AML-193 (cell line): ENCODE results near the gene RNF5.
"Not testable (repeated sequence)": the region's sequence is repeated elsewhere in the genome, so short reads cannot be mapped to it uniquely, and the experiment has no call there.

Experiments used
- DNase-seq, 2 experiments: peaks; one replicate each; lab custom pipeline; 2025; lab: John Stamatoyannopoulos, UW

Gene RNF5

DNA sequence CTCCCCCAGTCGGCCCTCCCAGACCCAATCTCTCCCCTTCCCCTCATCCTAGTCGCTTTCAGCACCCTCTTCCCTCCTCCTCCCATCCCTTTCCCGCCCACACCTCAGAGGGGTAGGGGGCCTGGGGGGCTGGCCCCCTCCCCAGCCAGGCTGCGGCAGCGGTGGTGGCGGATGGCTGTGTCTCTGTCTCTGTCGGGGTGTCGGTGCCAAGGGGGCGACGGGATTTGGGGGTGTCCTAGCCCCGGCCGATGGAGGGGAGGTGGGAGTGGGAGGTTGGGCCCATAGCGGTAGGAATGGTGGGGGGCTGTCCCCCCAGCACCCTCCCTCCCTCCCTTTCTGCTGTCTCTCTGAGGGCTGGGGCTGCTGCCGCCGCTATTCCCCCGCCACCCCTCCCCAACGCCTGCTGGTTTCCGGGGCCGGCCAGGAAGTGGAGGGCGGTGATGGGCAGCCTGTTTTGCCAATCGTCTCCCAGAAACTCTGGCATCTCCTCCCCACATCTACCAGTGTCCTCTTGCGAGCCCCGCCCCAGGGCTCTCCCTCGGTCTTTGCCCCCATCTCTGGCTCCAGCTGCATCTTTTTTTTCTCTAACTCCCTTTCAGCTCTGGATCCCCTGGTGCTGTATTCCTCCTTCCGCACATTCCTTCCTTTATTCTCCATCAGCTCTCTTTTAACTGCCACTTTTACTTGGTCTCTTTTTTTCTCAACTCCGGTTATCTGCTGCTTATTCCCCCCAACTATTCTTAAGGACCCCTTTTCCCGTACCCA is 2.3 kb upstream of the RNF5 start, which contains the start of gene AGPAT1:
Gene AGPAT1 (minus strand): TSS at position 374 of the 765 bp plus-strand sequence. CDS start 4,588 bp downstream, outside the sequence.
- DNase-seq, result peak; percentile 93 to 94

GRCh38 chr6:32176476-32177182 is 1.6 kb upstream of the RNF5 start:
- no peak for DNase-seq

DNA sequence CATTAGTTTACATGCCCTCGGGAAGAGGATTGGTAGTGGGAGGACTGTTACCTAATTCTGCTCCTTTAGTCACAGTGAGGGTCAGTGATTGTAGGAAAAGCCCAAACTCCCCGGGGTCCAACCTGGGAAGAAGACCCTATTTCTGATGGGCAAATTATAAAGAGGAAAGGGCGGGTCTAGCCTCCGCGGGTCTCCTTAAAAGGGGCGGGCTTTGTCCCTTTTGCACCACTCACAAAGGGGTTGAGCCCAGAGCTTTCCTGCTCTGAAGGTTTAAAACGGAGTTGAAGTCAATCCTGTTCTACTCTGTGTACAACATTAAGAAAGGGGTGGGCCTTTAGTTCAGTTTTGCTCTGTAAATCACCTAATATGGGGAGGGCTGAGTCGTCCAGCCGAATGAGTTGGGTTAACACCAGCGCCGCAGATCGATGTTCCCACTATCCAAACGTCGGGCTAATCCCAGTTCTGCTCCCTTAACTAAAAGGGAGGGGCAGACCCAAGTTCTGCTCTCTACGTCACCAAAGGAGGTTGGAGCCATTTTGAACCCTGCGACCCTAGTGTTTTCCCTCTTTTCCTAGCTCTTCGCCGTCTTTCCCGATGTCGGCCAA is 920 bp upstream of the RNF5 start:
- DNase-seq, result peak; percentile 55 to 59

DNA sequence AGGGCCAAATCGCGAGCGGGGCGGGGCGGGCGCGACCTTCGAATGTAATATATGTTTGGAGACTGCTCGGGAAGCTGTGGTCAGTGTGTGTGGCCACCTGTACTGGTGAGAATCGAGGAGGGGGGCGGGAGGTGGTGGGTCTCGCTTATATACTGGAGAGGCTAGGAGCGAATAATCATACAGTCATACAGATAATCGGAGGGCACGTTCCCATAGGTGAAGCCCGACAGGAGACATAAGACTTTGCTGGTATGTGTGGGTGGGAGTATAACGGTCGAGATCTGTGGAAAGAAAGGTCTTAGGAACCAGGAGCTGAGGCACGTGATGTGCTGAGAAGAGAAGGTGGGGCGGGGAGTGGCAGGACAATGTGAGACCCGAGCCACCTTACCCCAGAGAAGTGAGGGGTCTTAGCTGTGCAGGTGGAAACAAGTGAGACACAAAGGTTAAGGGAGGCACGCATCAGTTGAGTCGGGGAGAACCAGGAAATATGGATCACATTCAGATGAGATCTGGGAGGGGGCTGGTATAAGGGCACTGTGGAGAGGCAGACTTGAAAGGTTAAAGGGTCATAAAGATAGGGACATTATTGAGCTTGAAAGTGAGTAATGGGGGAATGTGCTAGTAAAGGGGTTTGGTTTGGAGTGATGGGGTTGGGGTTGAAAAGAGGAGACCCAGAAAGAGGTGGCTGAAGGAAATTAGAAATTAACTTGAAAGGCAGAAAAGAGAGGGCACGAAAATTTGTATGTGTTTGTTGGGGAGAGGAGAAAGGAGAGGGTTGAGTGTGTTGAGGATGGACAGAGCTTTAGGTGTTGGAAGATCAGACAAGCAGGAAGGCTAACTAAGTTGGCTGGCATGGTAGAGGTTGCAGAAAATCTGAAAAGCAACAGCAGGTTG is 589 bp downstream of the RNF5 start:
- no peak for DNase-seq

DNA sequence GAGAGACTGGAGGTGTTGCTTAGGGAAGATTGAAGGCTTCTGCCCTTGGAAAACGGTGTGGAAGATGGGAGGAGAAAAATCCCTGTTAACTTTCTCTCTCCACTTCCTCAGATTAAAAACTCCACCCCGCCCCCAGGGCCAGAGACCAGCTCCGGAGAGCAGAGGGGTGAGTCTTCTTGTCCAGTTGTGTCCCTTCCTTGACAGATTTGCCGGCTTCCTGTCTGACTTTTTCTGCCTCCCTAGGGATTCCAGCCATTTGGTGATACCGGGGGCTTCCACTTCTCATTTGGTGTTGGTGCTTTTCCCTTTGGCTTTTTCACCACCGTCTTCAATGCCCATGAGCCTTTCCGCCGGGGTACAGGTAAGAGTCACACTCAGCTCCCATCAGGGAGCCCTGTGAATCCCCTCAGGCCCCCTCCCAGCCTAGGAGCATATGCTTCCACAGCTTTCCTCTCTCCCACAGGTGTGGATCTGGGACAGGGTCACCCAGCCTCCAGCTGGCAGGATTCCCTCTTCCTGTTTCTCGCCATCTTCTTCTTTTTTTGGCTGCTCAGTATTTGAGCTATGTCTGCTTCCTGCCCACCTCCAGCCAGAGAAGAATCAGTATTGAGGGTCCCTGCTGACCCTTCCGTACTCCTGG is 1.7 kb downstream of the RNF5 start:
- no peak for DNase-seq

- no peak for DNase-seq
These were observed 3.0 kb downstream of the RNF5 start for GRCh38 chr6:32181148-32181702.

DNA sequence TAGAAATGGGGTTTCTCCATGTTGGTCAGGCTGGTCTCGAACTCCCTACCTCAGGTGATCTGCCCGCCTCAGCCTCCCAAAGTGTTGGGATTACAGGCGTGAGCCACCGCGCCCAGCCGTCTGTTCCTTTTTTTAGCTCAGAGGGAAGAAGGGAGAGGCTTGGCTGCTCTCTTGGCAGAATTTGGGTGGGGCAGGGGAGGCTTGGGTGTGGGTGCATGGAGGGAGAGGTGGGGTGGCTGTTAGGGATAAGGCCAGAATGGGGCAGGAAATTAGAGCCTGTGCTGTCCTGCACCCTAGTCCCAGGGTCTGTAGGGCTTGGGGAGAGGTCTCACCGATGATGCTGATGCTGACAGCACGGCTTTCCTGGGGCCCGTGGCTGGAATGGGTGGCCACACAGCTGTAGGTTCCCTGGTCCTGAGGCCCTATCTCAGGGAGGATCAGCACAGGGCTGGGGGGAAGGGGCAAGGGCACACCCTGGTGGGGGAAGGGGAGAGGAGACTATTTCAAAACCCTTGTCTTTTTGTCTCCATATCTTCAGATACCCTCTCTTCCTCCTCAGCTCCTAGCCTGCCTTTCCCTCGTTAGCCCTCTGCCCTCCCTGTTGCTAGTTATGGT is 3.8 kb downstream of the RNF5 start:
- DNase-seq, result no peak

- no peak for DNase-seq
These were observed 4.4 kb downstream of the RNF5 start for GRCh38 chr6:32182555-32182981.

GRCh38 chr6:32183030-32183429 is 4.8 kb downstream of the RNF5 start:
- DNase-seq, result no peak

DNA sequence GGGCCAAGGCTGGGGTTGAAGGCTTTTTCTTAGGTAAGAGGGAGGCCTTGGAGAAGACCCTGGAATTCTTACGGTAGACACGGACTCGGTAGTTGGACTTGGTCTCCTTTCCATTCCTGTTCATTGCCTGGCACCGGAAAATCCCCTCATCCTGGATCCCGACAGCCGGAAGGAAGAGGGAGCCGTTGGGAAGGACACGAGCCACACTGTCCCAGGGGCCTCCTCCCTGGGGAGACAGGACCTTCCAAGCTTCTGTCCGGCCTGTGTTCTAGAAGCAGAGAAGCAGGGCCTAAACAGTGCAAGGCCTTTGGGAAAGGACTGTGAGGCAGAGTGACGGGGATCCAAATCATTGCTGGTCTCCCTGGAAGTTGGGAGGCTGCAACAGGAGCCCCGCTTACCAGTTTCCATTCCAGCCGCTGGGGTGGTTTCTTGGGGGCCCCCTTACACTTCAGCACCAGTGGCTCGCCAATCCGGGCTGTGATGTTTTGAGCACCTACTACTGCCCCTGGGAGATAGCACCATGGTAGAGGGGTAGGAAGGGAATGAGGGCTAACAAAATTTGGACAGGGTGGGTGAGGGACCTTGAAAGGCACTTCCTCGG is 5.4 kb downstream of the RNF5 start:
- no peak for DNase-seq

DNA sequence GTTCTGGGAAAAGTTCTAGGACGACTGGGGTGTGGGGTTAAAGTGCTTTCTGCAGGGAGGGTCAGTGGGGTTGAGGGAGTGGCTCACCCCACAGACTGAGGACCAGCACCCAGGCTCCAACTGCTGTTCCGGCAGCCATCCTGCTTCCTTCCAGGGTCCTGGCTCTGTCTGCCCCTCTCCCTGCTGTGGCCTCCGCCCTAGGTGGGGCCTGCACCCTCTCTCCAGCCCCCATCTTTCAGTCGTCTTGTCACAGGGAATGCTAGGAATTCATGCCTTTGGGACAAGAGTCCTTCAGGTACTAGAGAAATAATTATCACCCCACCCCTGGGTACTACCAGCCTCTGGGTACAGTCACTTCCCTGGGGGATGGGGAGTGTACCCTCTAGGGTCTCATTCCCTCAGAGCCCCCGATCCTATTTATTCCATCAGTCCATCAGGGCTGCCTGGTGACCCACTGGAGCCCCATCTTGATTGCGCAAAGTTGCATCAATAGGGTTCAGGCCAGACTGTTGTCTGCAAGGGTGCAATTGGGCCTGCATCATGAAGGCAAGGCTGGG is 6.0 kb downstream of the RNF5 start, which contains the start of gene AGER:
Gene AGER (minus strand): TSS at position 170 of the 557 bp plus-strand sequence. CDS start 31 bp downstream, at position 139.
- no peak for DNase-seq

- DNase-seq, result not testable (repeated sequence)
These were observed 7.5 kb downstream of the RNF5 start for GRCh38 chr6:32185681-32186131.

DNA sequence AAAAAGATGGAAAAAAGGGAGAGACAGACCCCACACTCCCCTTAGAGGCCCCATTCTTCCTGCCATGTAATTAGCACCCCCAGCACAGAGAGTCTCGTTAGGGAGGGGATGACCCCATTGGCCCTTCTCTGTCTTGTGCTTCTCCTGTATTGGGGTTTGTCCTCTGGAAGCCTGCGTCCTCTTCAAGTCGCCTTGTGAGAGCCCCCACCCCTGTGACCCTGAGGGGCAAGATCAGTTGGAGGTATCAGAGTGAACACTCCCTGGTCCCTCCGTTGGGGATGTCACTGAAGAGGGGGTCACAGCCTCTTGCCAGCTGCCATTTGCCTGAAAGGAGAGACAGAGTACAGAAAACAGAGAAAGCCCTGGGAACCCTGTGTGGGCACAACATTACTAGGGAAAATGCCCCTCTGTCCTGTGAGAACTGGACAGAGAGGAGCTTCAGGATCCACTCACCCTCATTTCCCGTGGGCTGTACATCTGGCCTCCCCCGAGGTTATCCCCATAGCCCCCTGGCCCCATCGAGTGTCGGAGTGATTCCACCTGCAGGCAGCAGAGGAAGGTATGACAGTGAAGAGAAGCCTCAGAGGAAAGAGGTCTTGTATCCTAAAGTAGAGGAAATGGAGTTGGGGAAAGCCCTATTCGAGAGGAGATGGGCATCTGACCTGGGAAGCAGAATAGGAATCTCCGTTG is 8.1 kb downstream of the RNF5 start:
- not testable (repeated sequence) for DNase-seq

DNA sequence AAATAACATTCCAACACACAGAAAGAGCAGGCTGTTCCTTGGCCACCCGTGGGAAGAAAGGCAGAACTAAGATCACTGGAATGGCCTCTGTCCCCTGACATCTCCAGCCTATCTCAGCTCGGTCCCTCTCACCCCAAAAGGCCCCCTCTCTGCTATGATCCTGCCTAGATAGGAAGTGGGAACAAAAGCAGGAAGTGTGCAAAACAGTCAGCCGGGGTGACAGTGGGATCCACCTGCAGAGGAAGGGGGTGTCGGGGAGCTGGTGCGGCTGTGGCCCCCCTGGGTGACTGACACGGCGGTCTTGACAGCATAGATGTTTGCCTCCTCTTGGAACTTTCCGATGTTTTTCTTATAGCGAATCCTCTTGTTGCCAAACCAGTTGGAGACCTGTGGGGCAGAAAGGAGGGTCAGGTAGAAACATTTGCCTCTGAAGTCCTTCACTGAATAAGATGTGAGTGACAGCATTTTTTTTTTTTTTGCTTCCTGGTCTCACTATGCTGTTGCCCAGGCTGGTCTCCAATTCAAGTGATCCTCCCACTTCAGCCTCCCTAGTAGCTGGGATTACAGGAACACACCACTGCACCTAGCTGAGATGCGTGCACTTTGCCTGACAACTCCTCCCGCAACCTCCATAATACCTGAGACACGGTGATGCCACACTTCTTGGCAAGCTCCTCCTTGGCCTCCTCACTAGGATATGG is 9.0 kb downstream of the RNF5 start:
- DNase-seq, result no peak

- DNase-seq, result not testable (repeated sequence)
These were observed 9.6 kb downstream of the RNF5 start for GRCh38 chr6:32187725-32188380.

GRCh38 chr6:32188381-32189068 is 10.3 kb downstream of the RNF5 start:
- DNase-seq, result no peak

DNA sequence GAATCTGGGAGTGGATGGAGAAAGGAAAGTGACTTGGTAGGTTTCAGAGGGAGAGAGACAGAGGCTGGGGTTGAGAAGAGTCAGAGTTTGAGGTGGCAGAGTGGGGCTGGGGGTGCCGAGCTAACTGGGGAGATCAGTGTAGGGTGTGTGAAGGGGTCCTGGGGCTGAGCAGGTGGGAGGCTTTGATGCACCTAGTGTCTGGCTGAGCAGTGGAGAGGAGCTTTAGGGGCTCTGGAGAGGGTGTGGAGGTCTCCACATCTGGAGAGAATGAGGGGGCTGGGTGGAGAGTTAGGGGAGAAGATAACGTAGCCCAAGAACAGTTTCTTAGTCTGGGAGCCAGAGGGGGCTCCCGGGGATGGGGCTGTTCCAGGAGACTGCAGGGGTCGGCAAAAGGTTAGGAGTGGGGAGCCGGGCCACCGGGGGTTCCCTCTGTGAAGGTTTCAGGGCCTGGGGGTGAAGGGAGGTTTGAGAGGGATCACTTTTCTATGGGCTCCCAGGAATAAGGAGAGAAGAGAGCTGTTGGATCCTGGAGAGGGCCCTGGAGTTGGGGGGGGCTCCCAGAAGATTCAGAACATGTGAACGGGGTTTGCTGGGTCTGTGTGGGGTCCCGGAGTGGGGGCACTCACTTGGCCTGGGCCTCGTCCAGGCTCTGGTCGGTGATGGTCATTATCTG is 11.0 kb downstream of the RNF5 start:
- no peak for DNase-seq
